Cardiac muscle cell (in vitro differentiated cells and primary cell): Measurements from ENCODE around the gene DCAF12. TPM values are rescaled to one million over a fixed set of nuclear protein-coding genes. Genes with fewer than 3 reads are reported as not detected.

Experiments used
- DNase-seq, 2 donors: peaks; one replicate each; pipeline versions ENCODE4 v3.0.0 to v3.0.0-alpha.2; 2010 to 2017; ENCODE audit warnings: low read depth in 1 of 2, low spot score in 1 of 2
- H3K27ac ChIP-seq: fragments of 200-600 bp; sonication (generic); 2 replicates; pipeline ENCODE4 v1.5.1; 2016
- H3K27me3 ChIP-seq: fragments of 200-600 bp; sonication (generic); 2 replicates; pipeline ENCODE4 v1.6.0; 2016; ENCODE audit warnings: control low read depth
- H3K36me3 ChIP-seq: fragments of 200-600 bp; sonication (generic); 2 replicates; pipeline ENCODE4 v1.5.1; 2016; ENCODE audit warnings: control low read depth
- H3K4me1 ChIP-seq: fragments of 200-600 bp; sonication (generic); 2 replicates; pipeline ENCODE4 v1.8.1; 2017; ENCODE audit warnings: low read depth, mild to moderate bottlenecking, mixed run types
- H3K4me3 ChIP-seq: fragments of 200-600 bp; sonication (generic); 2 replicates; pipeline ENCODE4 v1.5.1; 2016; ENCODE audit warnings: mild to moderate bottlenecking
- H3K9me3 ChIP-seq: fragments of 200-600 bp; sonication (generic); 2 replicates; pipeline ENCODE4 v1.5.1; 2017; ENCODE audit warnings: low read depth, mild to moderate bottlenecking, control low read depth
- CTCF ChIP-seq: IDR thresholded peaks from 2 replicates; pipeline ENCODE4 v1.5.1; 2012; ENCODE audit warnings: low read depth, mild to moderate bottlenecking, low read length
- polyA plus RNA-seq: library from polyadenylated mRNA; unstranded; fragments of >200 nt; fragmentation: Nextera tagmentation; extraction: Ambion mirVana; gene quantifications from 2 replicates; pipeline ENCODE4 v1.2.1, GENCODE V29; 2016
- total RNA-seq: library from RNA; depleted of rRNA; stranded (reverse); fragments of >200 nt; gene quantifications from 2 replicates; pipeline ENCODE4 v1.2.3, GENCODE V29; 2016

DCAF12 gene
- total and polyA plus RNA-seq, 2 experiments from 2014 or later, result 27.1 to 31.7 TPM

DNA sequence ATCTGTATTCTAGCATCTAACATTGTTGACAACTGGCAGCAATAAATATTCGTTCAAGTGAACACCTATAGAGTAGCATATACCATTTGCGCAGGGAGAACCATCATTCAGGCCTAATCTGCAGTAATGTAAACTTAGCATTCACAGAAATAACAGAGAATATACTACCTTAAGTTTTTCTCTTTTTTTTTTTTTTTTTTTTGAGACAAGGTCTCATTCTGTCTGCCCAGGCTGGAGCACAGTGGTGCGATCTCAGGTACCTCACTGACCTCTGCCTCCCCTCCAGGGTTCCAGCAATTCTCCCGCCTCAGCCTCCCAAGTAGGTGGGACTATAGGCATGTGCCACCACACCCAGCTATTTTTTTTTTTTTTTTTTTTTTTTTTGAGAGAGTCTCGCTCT, 89.9 kb downstream of the DCAF12 start:
- no peaks in the 10 kb centered on the region for H3K4me1 ChIP-seq
- H3K27me3 ChIP-seq, result no peaks in the 10 kb centered on the region
- DNase-seq, result no peak
- TF ChIP-seq CTCF, result no peak
- no peak overlapping the region for H3K4me3 ChIP-seq
- H3K27ac ChIP-seq, result no peak overlapping the region
- H3K36me3 ChIP-seq, result no peaks in the 10 kb centered on the region
- H3K9me3 ChIP-seq, result no peaks in the 10 kb centered on the region

Other genes starting within 250 kb of the DCAF12 start
- gene UBAP2, start 77.8 kb downstream of the DCAF12 start, total RNA-seq, result 17.2 and 27.2 TPM in 2 replicates
- gene UBAP2, start 77.8 kb downstream of the DCAF12 start, polyA plus RNA-seq, result 29.3 and 32.6 TPM in 2 replicates
- gene UBAP1, start 52.3 kb upstream of the DCAF12 start, total RNA-seq, result 23.5 and 28.6 TPM in 2 replicates
- 52.3 and 60.0 TPM in 2 replicates for gene UBAP1, start 52.3 kb upstream of the DCAF12 start, polyA plus RNA-seq
- 2.7 and 5.8 TPM in 2 replicates for gene KIF24, start 202.6 kb upstream of the DCAF12 start, total RNA-seq
- gene KIF24, start 202.6 kb upstream of the DCAF12 start, polyA plus RNA-seq, result 1.6 and 2.1 TPM in 2 replicates
- gene NUDT2, start 202.9 kb upstream of the DCAF12 start, total RNA-seq, result 33.6 and 35.5 TPM in 2 replicates
- gene NUDT2, start 202.9 kb upstream of the DCAF12 start, polyA plus RNA-seq, result 32.1 and 39.1 TPM in 2 replicates